Fibroblast of mammary gland (primary cell): ENCODE measurements around the gene S1PR2.

Experiments
- DNase-seq: peaks from one replicate; pipeline ENCODE4 v3.0.0-alpha.2; 2010; ENCODE audit warnings: low read depth
- H3K4me3 ChIP-seq: 2 replicates; pipeline ENCODE4 v1.5.1; 2011; ENCODE audit warnings: low read depth, mild to moderate bottlenecking, low read length, moderate library complexity; ENCODE audit not compliant: control insufficient read depth
- CTCF ChIP-seq: conservative IDR thresholded peaks from 2 replicates; pipeline ENCODE4 v1.5.1; 2011; ENCODE audit warnings: low read depth, low read length, inconsistent platforms; ENCODE audit not compliant: control insufficient read depth, insufficient read depth

Gene S1PR2

GRCh38 chr19:10270616-10271394 lies 39.7 kb upstream of the S1PR2 start, which contains the start of gene ICAM1:
Gene ICAM1, plus strand, starts transcription at chr19:10271120. Its CDS starts 40 bp downstream, at chr19:10271160.
- H3K4me3 ChIP-seq = peak within 1 kb of the TSS; percentile 29
- peak; percentile 35 for DNase-seq
- no peak for TF ChIP-seq CTCF

GRCh38 chr19:10270180-10270615 lies 39.1 kb upstream of the S1PR2 start:
- no peak for DNase-seq
- peak overlapping the region; percentile 24 for H3K4me3 ChIP-seq
- TF ChIP-seq CTCF = no peak

- H3K4me3 ChIP-seq = peak overlapping the region; percentile 24
- peak; percentile 80 for TF ChIP-seq CTCF
- DNase-seq = peak; percentile 64
Measured at GRCh38 chr19:10269333-10270179, 38.4 kb upstream of the S1PR2 start.

GRCh38 chr19:10268071-10268470 lies 36.9 kb upstream of the S1PR2 start:
- no peak overlapping the region for H3K4me3 ChIP-seq
- TF ChIP-seq CTCF = no peak
- no peak for DNase-seq

- no peak for TF ChIP-seq CTCF
- no peak for DNase-seq
- no peak overlapping the region for H3K4me3 ChIP-seq
Measured at GRCh38 chr19:10266706-10267105, 35.6 kb upstream of the S1PR2 start.

- peak; percentile 35 for DNase-seq
- TF ChIP-seq CTCF = no peak
- H3K4me3 ChIP-seq = no peak overlapping the region
Measured at GRCh38 chr19:10262771-10263170, 31.6 kb upstream of the S1PR2 start.
